Lung (tissue), 13 donors: ENCODE data around the gene BRAF. TPM values are rescaled to one million over a fixed set of nuclear protein-coding genes. Genes with fewer than 3 reads are reported as not detected.
"Not testable (repeated sequence)": the region's sequence is repeated elsewhere in the genome, so short reads cannot be mapped to it uniquely, and the experiment has no call there.

Experiments
- ATAC-seq: fragments of 200-7000 bp; cut with Tn5 transposase; one replicate; pipeline ENCODE4 v1.9.1; 2020; ENCODE audit warnings: moderate number of reproducible peaks; ENCODE audit not compliant: insufficient read depth, low FRiP score
- DNase-seq, 3 donors: peaks; one replicate each; pipeline ENCODE4 v3.0.0-alpha.2; 2013 to 2017
- H3K27ac ChIP-seq, 2 donors: one replicate each; pipeline ENCODE4 v1.5.1; 2013; ENCODE audit warnings: mild to moderate bottlenecking in 2 of 2, moderate library complexity in 2 of 2, control low read depth in 1 of 2, inconsistent platforms in 1 of 2, low read depth in 1 of 2, low read length in 1 of 2
- H3K27me3 ChIP-seq, 3 donors: one replicate each; pipeline ENCODE4 v1.5.1; 2013; ENCODE audit warnings: low read length in 2 of 3; ENCODE audit not compliant: control insufficient read depth in 3 of 3, insufficient read depth in 3 of 3
- H3K36me3 ChIP-seq, 4 donors: one replicate each; pipeline ENCODE4 v1.5.1; 2013; ENCODE audit warnings: low read length in 4 of 4, mild to moderate bottlenecking in 1 of 4, moderate library complexity in 1 of 4; ENCODE audit not compliant: control insufficient read depth in 4 of 4, insufficient read depth in 4 of 4
- H3K4me1 ChIP-seq, 5 donors: one replicate each; pipeline ENCODE4 v1.5.1; 2013; ENCODE audit warnings: low read length in 5 of 5, mild to moderate bottlenecking in 2 of 5, moderate library complexity in 1 of 5; ENCODE audit not compliant: control insufficient read depth in 5 of 5, insufficient read depth in 5 of 5
- H3K4me3 ChIP-seq: one replicate; pipeline ENCODE4 v1.5.1; 2013; ENCODE audit warnings: mild to moderate bottlenecking, control low read depth, moderate library complexity
- H3K9ac ChIP-seq, 2 donors: one replicate each; pipeline ENCODE4 v1.5.1; 2013; ENCODE audit warnings: low read length in 2 of 2, control low read depth in 1 of 2; ENCODE audit not compliant: insufficient read depth in 1 of 2
- H3K9me3 ChIP-seq, 4 donors: one replicate each; pipeline ENCODE4 v1.5.1; 2013; ENCODE audit warnings: low read length in 3 of 4, mild to moderate bottlenecking in 1 of 4, moderate library complexity in 1 of 4; ENCODE audit not compliant: control insufficient read depth in 4 of 4, insufficient read depth in 3 of 4
- WGBS, 2 donors: extraction: QIAGEN DNeasy Blood & Tissue Kit; methylation state at CpG; one replicate each; pipeline ENCODE4 v1.1.7; 2013; 5-methylcytosine and 5-hydroxymethylcytosine counted together
- polyA plus RNA-seq, 2 donors: library from polyadenylated mRNA; stranded (reverse); fragments of 200-250 nt; gene quantifications; one replicate each; pipeline ENCODE4 v1.2.1, GENCODE V29; 2013
- small RNA-seq: library from RNA; depleted of rRNA; stranded (forward); fragments of <200 nt; gene quantifications from one replicate; pipeline ENCODE3, GENCODE V24; 2014; ENCODE audit warnings: low replicate concordance
- total RNA-seq, 2 donors: library from RNA; depleted of rRNA in 1 of 2; stranded (reverse); fragments of >200 nt in 1 of 2; gene quantifications; one replicate each; pipeline ENCODE4 v1.2.1, GENCODE V29; 2014 to 2021
- TF ChIP-seq, protein P1 (sequence below): IDR thresholded peaks from 2 replicates; pipeline ENCODE4 v1.5.1; 2012; ENCODE audit warnings: mild to moderate bottlenecking; ENCODE audit errors: control extremely low read depth, extremely low read depth
- donor health status: control.
- donor health status: control.
- donor health status: Bipolar disorder and iron deficiency.
- donor health status: healthy.
- donor health status: DM: yes; HTN: yes; CAD: no.

The BRAF gene
- total and polyA plus RNA-seq, 4 donors, result 6.5 to 111 (median 22.3) TPM

DNA sequence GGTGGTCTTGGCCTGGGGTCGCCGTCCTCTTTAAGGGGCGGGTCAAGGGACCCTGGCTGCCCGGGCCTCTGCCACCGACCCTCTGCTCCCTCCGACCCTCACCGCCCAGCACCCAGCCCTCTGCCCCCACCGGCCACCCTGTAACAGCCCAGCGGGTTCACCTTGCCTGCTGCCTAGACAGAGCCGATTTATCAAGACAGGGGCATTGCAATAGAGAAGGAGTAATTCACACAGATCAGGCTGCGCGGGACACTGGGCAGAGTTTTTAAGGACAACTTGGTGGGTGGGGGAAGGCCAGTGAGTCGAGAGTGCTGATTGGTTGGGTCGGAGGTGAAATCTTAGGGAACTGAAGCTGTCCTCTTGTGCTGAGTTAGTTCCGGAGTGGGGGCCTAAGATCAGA is 252.8 kb downstream of the BRAF start:
- H3K4me3 ChIP-seq, result no peak overlapping the region
- no peak for DNase-seq
- TF ChIP-seq, protein P1, sequence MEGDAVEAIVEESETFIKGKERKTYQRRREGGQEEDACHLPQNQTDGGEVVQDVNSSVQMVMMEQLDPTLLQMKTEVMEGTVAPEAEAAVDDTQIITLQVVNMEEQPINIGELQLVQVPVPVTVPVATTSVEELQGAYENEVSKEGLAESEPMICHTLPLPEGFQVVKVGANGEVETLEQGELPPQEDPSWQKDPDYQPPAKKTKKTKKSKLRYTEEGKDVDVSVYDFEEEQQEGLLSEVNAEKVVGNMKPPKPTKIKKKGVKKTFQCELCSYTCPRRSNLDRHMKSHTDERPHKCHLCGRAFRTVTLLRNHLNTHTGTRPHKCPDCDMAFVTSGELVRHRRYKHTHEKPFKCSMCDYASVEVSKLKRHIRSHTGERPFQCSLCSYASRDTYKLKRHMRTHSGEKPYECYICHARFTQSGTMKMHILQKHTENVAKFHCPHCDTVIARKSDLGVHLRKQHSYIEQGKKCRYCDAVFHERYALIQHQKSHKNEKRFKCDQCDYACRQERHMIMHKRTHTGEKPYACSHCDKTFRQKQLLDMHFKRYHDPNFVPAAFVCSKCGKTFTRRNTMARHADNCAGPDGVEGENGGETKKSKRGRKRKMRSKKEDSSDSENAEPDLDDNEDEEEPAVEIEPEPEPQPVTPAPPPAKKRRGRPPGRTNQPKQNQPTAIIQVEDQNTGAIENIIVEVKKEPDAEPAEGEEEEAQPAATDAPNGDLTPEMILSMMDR, result no peak

GRCh38 chr7:140670343-140670935 is 254.3 kb downstream of the BRAF start:
- H3K27ac ChIP-seq, result no peak overlapping the region
- WGBS, 2 donors, result 67 to 68% methylated on average over 4 of the region's 4 CpGs
- DNase-seq, result no peak
- TF ChIP-seq, protein P1, result no peak
- H3K27me3 ChIP-seq, result no peaks in the 10 kb centered on the region
- no peak overlapping the region for H3K4me3 ChIP-seq
- H3K36me3 ChIP-seq, result no peaks in the 10 kb centered on the region
- no peak overlapping the region for H3K9ac ChIP-seq
- peaks cover 0 to 10% (median 2%) of the 10 kb centered on the region in 5 donors for H3K4me1 ChIP-seq
- ATAC-seq, result no peak
- no peaks in the 10 kb centered on the region for H3K9me3 ChIP-seq

More for the DNA sequence above, 252.8 kb downstream of the BRAF start:
- Histone ChIP-seq H3K9ac (no peak overlapping the region), H3K27ac (no peak overlapping the region), H3K36me3 (no peaks in the 10 kb centered on the region), H3K27me3 (no peaks in the 10 kb centered on the region), H3K9me3 (no peaks in the 10 kb centered on the region), H3K4me1 (peaks cover 0 to 10% (median 3%) of the 10 kb centered on the region in 5 donors)
- ATAC-seq, result no peak
- 77 to 85% methylated on average over 15 of the region's 15 CpGs for WGBS, 2 donors

- H3K27me3 ChIP-seq, H3K27ac ChIP-seq, H3K9me3 ChIP-seq, H3K9ac ChIP-seq, ATAC-seq, DNase-seq, H3K36me3 ChIP-seq, H3K4me3 ChIP-seq: not testable (repeated sequence)
- WGBS, 2 donors, result 87 to 98% methylated on average over 10 of the region's 10 CpGs
- H3K4me1 ChIP-seq, result peaks cover 0 to 10% (median 0%) of the 10 kb centered on the region in 5 donors
Measured at GRCh38 chr7:140669862-140670261, 254.9 kb downstream of the BRAF start.

DNA sequence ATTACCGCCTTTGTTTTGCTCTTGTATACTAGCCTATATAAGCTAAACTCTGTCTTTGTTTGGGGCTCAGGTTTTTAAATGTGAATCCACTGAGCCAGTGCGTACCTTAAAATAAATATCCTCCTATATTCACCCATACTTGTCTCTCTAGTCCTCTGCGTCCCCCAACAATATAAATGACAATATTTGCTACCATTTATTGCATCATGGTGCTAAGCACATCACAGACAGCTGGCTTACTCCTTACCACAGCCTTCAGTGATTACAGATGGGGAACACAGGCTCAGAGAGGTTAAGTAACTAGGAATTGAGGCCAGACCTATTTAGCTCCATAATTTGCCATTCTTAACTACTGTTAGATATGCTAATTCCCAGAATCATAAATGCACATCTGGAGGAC is 255.4 kb downstream of the BRAF start:
- TF ChIP-seq, protein P1, result no peak
- no peaks in the 10 kb centered on the region for H3K36me3 ChIP-seq
- H3K27me3 ChIP-seq, result no peaks in the 10 kb centered on the region
- no peak overlapping the region for H3K27ac ChIP-seq
- no peak overlapping the region for H3K4me3 ChIP-seq
- ATAC-seq (no peak), DNase-seq (no peak)
- 90 to 96% methylated on average over 3 of the region's 3 CpGs for WGBS, 2 donors
- H3K9ac ChIP-seq, result no peak overlapping the region
- H3K9me3 ChIP-seq, result no peaks in the 10 kb centered on the region
- H3K4me1 ChIP-seq, result peaks cover 0 to 10% (median 0%) of the 10 kb centered on the region in 5 donors

Small RNA genes lying within 50 kb of the gene (small RNA-seq; reads per million reads assigned to genes)
- not detected for gene AC006006.1
- not detected for gene RNU6-85P

Other genes starting within 250 kb of the BRAF start
- 100 to 1,000 TPM in 1 of 2 donors, 10 to 100 TPM in 1; 52.3 to 192 TPM for gene NDUFB2, start 228.2 kb downstream of the BRAF start, total RNA-seq
- gene NDUFB2, start 228.2 kb downstream of the BRAF start, polyA plus RNA-seq, result 100 to 1,000 TPM; 188 to 327 TPM
- 10 to 100 TPM; 17.3 to 38.5 TPM for gene MRPS33, start 90.0 kb upstream of the BRAF start, total RNA-seq
- gene MRPS33, start 90.0 kb upstream of the BRAF start, polyA plus RNA-seq, result 10 to 100 TPM; 47.3 to 73.6 TPM
- 1 to 10 TPM in 1 of 2 donors, under 1 TPM in 1; 0.89 to 2.4 TPM for gene TMEM178B, start 149.1 kb upstream of the BRAF start, total RNA-seq
- under 1 TPM; 0.04 to 0.08 TPM for gene TMEM178B, start 149.1 kb upstream of the BRAF start, polyA plus RNA-seq